A673 (cell line): Measurements from ENCODE around the gene BBS9. TPM values are rescaled to one million over a fixed set of nuclear protein-coding genes. Genes with fewer than 3 reads are reported as not detected.
"Not testable (repeated sequence)": the region's sequence is repeated elsewhere in the genome, so short reads cannot be mapped to it uniquely, and the experiment has no call there.

Experiments
- BruUV-seq: library from RNA; stranded (reverse); fragments of 400-500 nt; replicated peaks from 2 replicates; lab custom pipeline; 2021; lab: Mats Ljungman, UMichigan
- CTCF ChIA-PET: fragments of 300-600 bp; sonication (Branson Sonifier 250); formaldehyde crosslinking; loops from one replicate; lab custom pipeline; 2022; ENCODE audit warnings: antibody characterized with exemption; lab: Charles Lee
- POLR2A ChIA-PET: fragments of 300-600 bp; sonication (Branson Sonifier 250); formaldehyde crosslinking; loops from one replicate; lab custom pipeline; 2022; ENCODE audit warnings: antibody characterized with exemption; ENCODE audit not compliant: low non-redundant PET; lab: Charles Lee
- DNase-seq: peaks from one replicate; pipeline ENCODE4 v3.0.0-alpha.2; 2015; ENCODE audit warnings: low spot score
- H3K27ac ChIP-seq: fragments of 200-600 bp; sonication (generic); 2 replicates; pipeline ENCODE4 v1.5.1; 2016; ENCODE audit warnings: mixed run types, low read depth, mild to moderate bottlenecking, mixed read lengths, antibody characterized with exemption, low read length; ENCODE audit not compliant: poor library complexity, severe bottlenecking
- H3K27me3 ChIP-seq: fragments of 200-600 bp; sonication (generic); replicated peaks from 2 replicates; pipeline ENCODE4 v1.6.1; 2017; ENCODE audit warnings: mixed run types, low read depth, mild to moderate bottlenecking, mixed read lengths, antibody characterized with exemption, low read length; ENCODE audit not compliant: insufficient read depth, poor library complexity
- H3K36me3 ChIP-seq: fragments of 200-600 bp; sonication (generic); 2 replicates; pipeline ENCODE4 v1.6.1; 2016; ENCODE audit warnings: mixed run types, mild to moderate bottlenecking, mixed read lengths, antibody characterized with exemption, low read length; ENCODE audit not compliant: insufficient read depth, poor library complexity, severe bottlenecking
- H3K4me1 ChIP-seq: fragments of 200-600 bp; sonication (generic); 2 replicates; pipeline ENCODE4 v1.6.1; 2017; ENCODE audit warnings: mixed run types, mild to moderate bottlenecking, mixed read lengths, antibody characterized with exemption, low read length; ENCODE audit not compliant: insufficient read depth, poor library complexity, severe bottlenecking
- H3K4me3 ChIP-seq: fragments of 200-600 bp; sonication (generic); 2 replicates; pipeline ENCODE4 v1.5.1; 2016; ENCODE audit warnings: low read depth, mixed run types, mild to moderate bottlenecking, mixed read lengths, low read length; ENCODE audit not compliant: poor library complexity, severe bottlenecking
- H3K9me3 ChIP-seq: fragments of 200-600 bp; sonication (generic); 2 replicates; pipeline ENCODE4 v1.6.1; 2016; ENCODE audit warnings: mixed run types, low read depth, mild to moderate bottlenecking, mixed read lengths, antibody characterized with exemption, low read length; ENCODE audit not compliant: poor library complexity, severe bottlenecking
- EZH2 ChIP-seq: fragments of 200-600 bp; sonication (generic); IDR thresholded peaks from 2 replicates; pipeline ENCODE4 v1.6.1; 2017; ENCODE audit warnings: borderline replicate concordance, low read depth, mild to moderate bottlenecking, mixed read lengths, antibody characterized with exemption, low read length; ENCODE audit not compliant: poor library complexity, severe bottlenecking
- intact Hi-C: fragments of 100-400 bp; cut with micrococcal nuclease; formaldehyde crosslinking; loops from one replicate; pipeline ENCODE4 v1.10.0; 2022; ENCODE audit not compliant: unreplicated experiment
- total RNA-seq: library from RNA; stranded (reverse); gene quantifications from 2 replicates; pipeline ENCODE4 v1.2.3, GENCODE V29; 2021
- TF ChIP-seq, protein P1 (sequence below): fragments of 300-800, 200-600 bp; sonication (generic); conservative IDR thresholded peaks from 2 replicates; pipeline ENCODE4 v1.5.1; 2017; ENCODE audit warnings: low read depth, mild to moderate bottlenecking, antibody characterized with exemption, low read length, moderate library complexity, mixed read lengths

BBS9 gene
- total RNA-seq, 1 experiment from 2014 or later: 9.4 TPM

DNA sequence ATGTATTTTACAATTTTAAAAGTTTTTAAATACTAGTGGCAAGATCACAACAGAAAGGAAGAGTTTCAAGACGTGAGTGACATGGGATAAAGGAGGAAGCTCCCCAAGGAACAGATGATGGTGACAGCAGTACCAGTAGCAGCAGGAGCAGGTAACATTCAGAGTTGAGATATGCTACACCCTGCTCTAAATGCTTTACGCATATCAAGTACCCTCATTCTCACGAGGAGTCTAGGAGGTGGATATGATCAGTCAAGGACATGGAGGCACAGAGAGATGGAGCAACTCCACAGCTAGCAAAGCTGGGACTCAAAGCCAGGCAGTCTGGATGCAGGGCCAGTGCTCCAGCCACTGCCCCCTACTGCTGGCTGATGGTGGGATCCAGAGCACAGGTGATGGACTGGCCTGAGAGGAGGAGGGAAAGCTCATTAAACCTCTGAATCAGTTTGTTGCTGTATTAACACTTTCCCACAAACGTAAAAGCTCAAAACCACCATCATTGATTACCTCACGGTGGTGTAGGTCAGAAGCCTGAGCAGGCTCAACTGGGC is 37.6 kb upstream of the BBS9 start:
- TF ChIP-seq, protein P1, sequence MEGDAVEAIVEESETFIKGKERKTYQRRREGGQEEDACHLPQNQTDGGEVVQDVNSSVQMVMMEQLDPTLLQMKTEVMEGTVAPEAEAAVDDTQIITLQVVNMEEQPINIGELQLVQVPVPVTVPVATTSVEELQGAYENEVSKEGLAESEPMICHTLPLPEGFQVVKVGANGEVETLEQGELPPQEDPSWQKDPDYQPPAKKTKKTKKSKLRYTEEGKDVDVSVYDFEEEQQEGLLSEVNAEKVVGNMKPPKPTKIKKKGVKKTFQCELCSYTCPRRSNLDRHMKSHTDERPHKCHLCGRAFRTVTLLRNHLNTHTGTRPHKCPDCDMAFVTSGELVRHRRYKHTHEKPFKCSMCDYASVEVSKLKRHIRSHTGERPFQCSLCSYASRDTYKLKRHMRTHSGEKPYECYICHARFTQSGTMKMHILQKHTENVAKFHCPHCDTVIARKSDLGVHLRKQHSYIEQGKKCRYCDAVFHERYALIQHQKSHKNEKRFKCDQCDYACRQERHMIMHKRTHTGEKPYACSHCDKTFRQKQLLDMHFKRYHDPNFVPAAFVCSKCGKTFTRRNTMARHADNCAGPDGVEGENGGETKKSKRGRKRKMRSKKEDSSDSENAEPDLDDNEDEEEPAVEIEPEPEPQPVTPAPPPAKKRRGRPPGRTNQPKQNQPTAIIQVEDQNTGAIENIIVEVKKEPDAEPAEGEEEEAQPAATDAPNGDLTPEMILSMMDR: no peak
- no peak for TF ChIP-seq EZH2
- CTCF ChIA-PET: no interaction called here
- BruUV-seq: no TSS peak
- Histone ChIP-seq H3K9me3 (no peaks in the 10 kb centered on the region), H3K4me1 (no peaks in the 10 kb centered on the region), H3K36me3 (peaks cover 27% of the 10 kb centered on the region), H3K27me3 (no peaks in the 10 kb centered on the region), H3K27ac (no peak overlapping the region), H3K4me3 (no peak overlapping the region)
- intact Hi-C loops: no loop called here
- POLR2A ChIA-PET: no interaction called here
- DNase-seq: no peak

DNA sequence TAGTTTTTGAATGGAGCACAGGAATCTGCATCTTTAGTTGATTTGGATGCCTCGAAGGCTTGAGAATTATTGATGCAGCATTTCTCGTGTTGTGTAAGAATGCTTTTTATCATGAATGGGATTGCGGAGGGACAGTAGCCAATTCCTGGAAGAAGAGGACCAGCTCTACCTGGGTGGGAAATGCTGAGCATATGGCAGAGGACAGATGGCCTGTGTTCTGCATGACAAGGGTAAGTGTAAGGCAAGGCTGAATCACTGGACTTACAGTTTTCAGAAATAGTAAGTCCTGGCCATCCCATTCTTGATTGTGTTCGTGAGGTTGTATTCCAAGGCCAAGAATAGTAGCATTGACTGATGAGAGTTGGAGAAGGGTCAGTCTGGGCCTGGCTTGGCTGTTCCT is 36.1 kb upstream of the BBS9 start:
- CTCF ChIA-PET: no interaction called here
- TF ChIP-seq, protein P1: no peak
- no peak for TF ChIP-seq EZH2

DNA sequence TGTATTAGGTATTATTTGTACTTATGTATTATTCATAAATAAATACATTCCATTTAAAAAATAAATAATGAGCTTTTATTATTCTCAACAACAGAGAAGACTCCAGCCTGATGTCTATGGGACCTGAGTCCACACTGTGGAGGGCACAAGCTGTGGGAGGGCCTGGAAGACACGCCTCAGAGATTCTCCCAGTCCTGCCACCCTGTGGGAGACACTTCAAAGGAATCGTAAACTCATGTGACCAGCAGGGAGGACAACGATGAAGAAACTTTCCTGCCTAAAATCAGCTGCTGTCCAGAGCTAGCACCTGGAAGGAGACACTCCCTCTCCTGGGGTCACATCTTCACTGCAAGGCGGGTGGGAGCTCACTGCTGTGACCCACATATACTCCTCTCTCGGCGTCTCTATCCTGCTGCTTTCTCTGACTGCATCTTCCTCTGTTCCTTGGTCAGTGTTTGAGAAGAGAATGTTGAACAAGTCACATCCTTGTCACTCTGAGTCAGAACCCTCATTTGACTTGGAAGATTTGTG is 34.6 kb upstream of the BBS9 start:
- intact Hi-C loops, DNase-seq, CTCF ChIA-PET, H3K27ac ChIP-seq, H3K9me3 ChIP-seq, POLR2A ChIA-PET, H3K27me3 ChIP-seq, H3K4me1 ChIP-seq, H3K4me3 ChIP-seq: not testable (repeated sequence)
- peaks cover 54% of the 10 kb centered on the region for H3K36me3 ChIP-seq
- BruUV-seq: TSS peak; percentile 90

More for the DNA sequence above, 36.1 kb upstream of the BBS9 start:
- BruUV-seq: no TSS peak
- no peak for DNase-seq
- POLR2A ChIA-PET: no interaction called here
- intact Hi-C loops: no loop called here
- Histone ChIP-seq H3K27ac (no peak overlapping the region), H3K9me3 (no peaks in the 10 kb centered on the region), H3K4me1 (no peaks in the 10 kb centered on the region), H3K4me3 (no peak overlapping the region), H3K36me3 (peaks cover 38% of the 10 kb centered on the region), H3K27me3 (no peaks in the 10 kb centered on the region)
